ENCODE results near the gene TBL1X.

The TBL1X gene

GRCh38 chrX:9646471-9647224, 181.8 kb downstream of the TBL1X start:
- no peak overlapping the region for H3K4me3 ChIP-seq (ENCODE audit: low read length)
- no peak for DNase-seq (ENCODE audit: low read depth, low spot score)

- DNase-seq (ENCODE audit: low read depth, low spot score), result no peak
- H3K4me3 ChIP-seq (ENCODE audit: low read length), result no peak overlapping the region
Observed at GRCh38 chrX:9647431-9647830, 182.6 kb downstream of the TBL1X start.

- no peak overlapping the region for H3K4me3 ChIP-seq (ENCODE audit: low read length)
- no peak for DNase-seq (ENCODE audit: low read depth, low spot score)
Observed at GRCh38 chrX:9650091-9650490, 185.2 kb downstream of the TBL1X start.

- H3K4me3 ChIP-seq (ENCODE audit: low read length), result no peak overlapping the region
- DNase-seq (ENCODE audit: low read depth, low spot score), result no peak
Observed at GRCh38 chrX:9651737-9652136, 186.9 kb downstream of the TBL1X start.

- no peak for DNase-seq (ENCODE audit: low read depth, low spot score)
- H3K4me3 ChIP-seq (ENCODE audit: low read length), result no peak overlapping the region
Observed at GRCh38 chrX:9654929-9655328, 190.1 kb downstream of the TBL1X start.

- DNase-seq (ENCODE audit: low read depth, low spot score), result no peak
- H3K4me3 ChIP-seq (ENCODE audit: low read length), result no peak overlapping the region
Observed at GRCh38 chrX:9656277-9656676, 191.4 kb downstream of the TBL1X start.

GRCh38 chrX:9656871-9657270, 192.0 kb downstream of the TBL1X start:
- DNase-seq (ENCODE audit: low read depth, low spot score), result no peak
- no peak overlapping the region for H3K4me3 ChIP-seq (ENCODE audit: low read length)

GRCh38 chrX:9657590-9658256, 192.9 kb downstream of the TBL1X start:
- H3K4me3 ChIP-seq (ENCODE audit: low read length), result no peak overlapping the region
- no peak for DNase-seq (ENCODE audit: low read depth, low spot score)

- H3K4me3 ChIP-seq (ENCODE audit: low read length), result no peak overlapping the region
- no peak for DNase-seq (ENCODE audit: low read depth, low spot score)
Observed at GRCh38 chrX:9658409-9658808, 193.6 kb downstream of the TBL1X start.

- no peak overlapping the region for H3K4me3 ChIP-seq (ENCODE audit: low read length)
- no peak for DNase-seq (ENCODE audit: low read depth, low spot score)
Observed at GRCh38 chrX:9659571-9660195, 194.8 kb downstream of the TBL1X start.

GRCh38 chrX:9662148-9662547, 197.3 kb downstream of the TBL1X start:
- DNase-seq (ENCODE audit: low read depth, low spot score), result no peak
- no peak overlapping the region for H3K4me3 ChIP-seq (ENCODE audit: low read length)

- no peak overlapping the region for H3K4me3 ChIP-seq (ENCODE audit: low read length)
- DNase-seq (ENCODE audit: low read depth, low spot score), result no peak
Observed at GRCh38 chrX:9663216-9663615, 198.4 kb downstream of the TBL1X start.

GRCh38 chrX:9664224-9664623, 199.4 kb downstream of the TBL1X start:
- no peak overlapping the region for H3K4me3 ChIP-seq (ENCODE audit: low read length)
- DNase-seq (ENCODE audit: low read depth, low spot score), result no peak

- no peak overlapping the region for H3K4me3 ChIP-seq (ENCODE audit: low read length)
- no peak for DNase-seq (ENCODE audit: low read depth, low spot score)
Observed at GRCh38 chrX:9665113-9665512, 200.3 kb downstream of the TBL1X start.

GRCh38 chrX:9668537-9668936, 203.7 kb downstream of the TBL1X start:
- no peak for DNase-seq (ENCODE audit: low read depth, low spot score)
- H3K4me3 ChIP-seq (ENCODE audit: low read length), result no peak overlapping the region

- no peak overlapping the region for H3K4me3 ChIP-seq (ENCODE audit: low read length)
- DNase-seq (ENCODE audit: low read depth, low spot score), result no peak
Observed at GRCh38 chrX:9670136-9670814, 205.4 kb downstream of the TBL1X start.

GRCh38 chrX:9671998-9672397, 207.1 kb downstream of the TBL1X start:
- DNase-seq (ENCODE audit: low read depth, low spot score), result no peak
- H3K4me3 ChIP-seq (ENCODE audit: low read length), result no peak overlapping the region

- DNase-seq (ENCODE audit: low read depth, low spot score), result no peak
- H3K4me3 ChIP-seq (ENCODE audit: low read length), result no peak overlapping the region
Observed at GRCh38 chrX:9676306-9676705, 211.4 kb downstream of the TBL1X start.

- H3K4me3 ChIP-seq (ENCODE audit: low read length), result no peak overlapping the region
- no peak for DNase-seq (ENCODE audit: low read depth, low spot score)
Observed at GRCh38 chrX:9676738-9677097, 211.9 kb downstream of the TBL1X start.
